ENCODE data around the gene AGER. TPM values are rescaled to one million over a fixed set of nuclear protein-coding genes. Genes with fewer than 3 reads are reported as not detected.

AGER gene
- polyA plus RNA-seq, 2 of the 4 experiments (the other 2 are of a cell fraction): 1.6 to 2.4 TPM

DNA sequence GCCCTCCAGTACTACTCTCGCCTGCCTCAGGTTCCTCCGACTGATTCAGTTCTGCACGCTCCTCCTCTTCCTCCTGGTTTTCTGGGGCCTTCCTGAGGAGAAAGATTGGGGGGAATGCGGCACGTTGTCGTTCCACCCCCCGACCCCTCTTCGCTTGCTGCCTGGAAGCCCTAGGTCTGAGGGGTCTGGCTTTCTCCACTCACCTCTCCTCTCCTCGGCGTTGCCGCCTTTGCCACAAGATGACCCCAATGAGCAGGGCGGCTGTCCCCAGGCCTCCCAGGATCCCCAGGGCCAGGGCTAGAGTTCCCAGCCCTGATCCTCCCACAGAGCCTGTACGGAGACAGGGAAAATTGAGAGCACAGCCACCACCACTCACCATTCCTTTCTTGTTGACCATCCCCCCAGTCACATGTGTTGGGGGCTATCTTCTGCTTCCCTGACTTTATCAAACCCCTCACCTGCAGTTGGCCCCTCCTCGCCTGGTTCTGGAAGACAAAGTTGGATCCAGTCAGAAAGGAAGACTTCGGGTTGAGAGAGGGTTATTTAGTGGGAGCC lies 2.8 kb downstream of the AGER start:
- ChIA-PET POLR2A (no interaction called here), CTCF (interaction anchor here (0.9 kb wide), 1 partner anchor 133 kb away, joined by 3 read pairs; no protein-coding TSS in a partner anchor)
- Histone ChIP-seq H3K4me3 (no peak overlapping the region), H3K4me2 (no peak overlapping the region), H3K9me3 (no peaks in the 10 kb centered on the region), H3K27ac (no peak overlapping the region), H3K4me1 (peaks cover 30% of the 10 kb centered on the region)
- DNase-seq (ENCODE audit: low read depth in 1 of 2, low spot score in 1 of 2) (no peak), ATAC-seq (no peak), FAIRE-seq (no peak)
- 93% methylated on average over 15 of the region's 15 CpGs for WGBS (ENCODE audit: missing lambda C conversion rate)
- TF ChIP-seq HEYL (CRISPR knock-in tag; IDR thresholded peaks at IDR 0.05): no peak
- TF ChIP-seq FOXS1 (CRISPR knock-in tag; IDR thresholded peaks at IDR 0.05): no peak
- TF ChIP-seq HOXA7 (CRISPR knock-in tag; IDR thresholded peaks at IDR 0.05): no peak
- TF ChIP-seq CBX8 (IDR thresholded peaks at IDR 0.05): no peak
- TF ChIP-seq ESRRA (IDR thresholded peaks at IDR 0.05; ENCODE audit: borderline replicate concordance, low read length): no peak
- TF ChIP-seq ZC3H11A (IDR thresholded peaks at IDR 0.05): no peak
- TF ChIP-seq RCOR1 (IDR thresholded peaks at IDR 0.05; ENCODE audit: low read depth, low read length): no peak
- no peak for TF ChIP-seq HOXB5 (CRISPR knock-in tag; IDR thresholded peaks at IDR 0.05)
- TF ChIP-seq TFCP2L1 (CRISPR knock-in tag; IDR thresholded peaks at IDR 0.05): no peak
- no peak for TF ChIP-seq JUN (IDR thresholded peaks at IDR 0.05)
- no peak for TF ChIP-seq PHF8 (IDR thresholded peaks at IDR 0.05; ENCODE audit: borderline replicate concordance, low read depth)
- TF ChIP-seq FOSB (CRISPR knock-in tag; IDR thresholded peaks at IDR 0.05): no peak
- no peak for TF ChIP-seq FOSL2 (IDR thresholded peaks at IDR 0.05)
- no peak for TF ChIP-seq FOSL2 (CRISPR knock-in tag; IDR thresholded peaks at IDR 0.05)

DNA sequence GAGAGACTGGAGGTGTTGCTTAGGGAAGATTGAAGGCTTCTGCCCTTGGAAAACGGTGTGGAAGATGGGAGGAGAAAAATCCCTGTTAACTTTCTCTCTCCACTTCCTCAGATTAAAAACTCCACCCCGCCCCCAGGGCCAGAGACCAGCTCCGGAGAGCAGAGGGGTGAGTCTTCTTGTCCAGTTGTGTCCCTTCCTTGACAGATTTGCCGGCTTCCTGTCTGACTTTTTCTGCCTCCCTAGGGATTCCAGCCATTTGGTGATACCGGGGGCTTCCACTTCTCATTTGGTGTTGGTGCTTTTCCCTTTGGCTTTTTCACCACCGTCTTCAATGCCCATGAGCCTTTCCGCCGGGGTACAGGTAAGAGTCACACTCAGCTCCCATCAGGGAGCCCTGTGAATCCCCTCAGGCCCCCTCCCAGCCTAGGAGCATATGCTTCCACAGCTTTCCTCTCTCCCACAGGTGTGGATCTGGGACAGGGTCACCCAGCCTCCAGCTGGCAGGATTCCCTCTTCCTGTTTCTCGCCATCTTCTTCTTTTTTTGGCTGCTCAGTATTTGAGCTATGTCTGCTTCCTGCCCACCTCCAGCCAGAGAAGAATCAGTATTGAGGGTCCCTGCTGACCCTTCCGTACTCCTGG lies 4.2 kb downstream of the AGER start:
- ChIA-PET POLR2A (interaction anchor here (1.3 kb wide), 1 partner anchor 16 kb away, joined by 5 read pairs; no protein-coding TSS in a partner anchor), CTCF (interaction anchor here (0.9 to 1.5 kb wide), 2 partner anchors 9 to 96 kb away, joined by 3 to 6 read pairs; no protein-coding TSS in a partner anchor)
- TF ChIP-seq MAFK (IDR thresholded peaks at IDR 0.05; ENCODE audit: partially characterized antibody): no peak
- TF ChIP-seq ZFP36 (IDR thresholded peaks at IDR 0.05; ENCODE audit: borderline replicate concordance, partially characterized antibody): no peak
- TF ChIP-seq EHF (CRISPR knock-in tag; IDR thresholded peaks at IDR 0.05): no peak
- no peak for TF ChIP-seq MAZ (IDR thresholded peaks at IDR 0.05; ENCODE audit: borderline replicate concordance, low read depth, low read length)
- TF ChIP-seq RCOR1 (IDR thresholded peaks at IDR 0.05; ENCODE audit: low read depth, low read length): no peak
- no peak for TF ChIP-seq RARB (CRISPR knock-in tag; IDR thresholded peaks at IDR 0.05)
- TF ChIP-seq HOXB5 (CRISPR knock-in tag; IDR thresholded peaks at IDR 0.05): no peak
- TF ChIP-seq JUNB (IDR thresholded peaks at IDR 0.05): no peak
- TF ChIP-seq, protein P1, sequence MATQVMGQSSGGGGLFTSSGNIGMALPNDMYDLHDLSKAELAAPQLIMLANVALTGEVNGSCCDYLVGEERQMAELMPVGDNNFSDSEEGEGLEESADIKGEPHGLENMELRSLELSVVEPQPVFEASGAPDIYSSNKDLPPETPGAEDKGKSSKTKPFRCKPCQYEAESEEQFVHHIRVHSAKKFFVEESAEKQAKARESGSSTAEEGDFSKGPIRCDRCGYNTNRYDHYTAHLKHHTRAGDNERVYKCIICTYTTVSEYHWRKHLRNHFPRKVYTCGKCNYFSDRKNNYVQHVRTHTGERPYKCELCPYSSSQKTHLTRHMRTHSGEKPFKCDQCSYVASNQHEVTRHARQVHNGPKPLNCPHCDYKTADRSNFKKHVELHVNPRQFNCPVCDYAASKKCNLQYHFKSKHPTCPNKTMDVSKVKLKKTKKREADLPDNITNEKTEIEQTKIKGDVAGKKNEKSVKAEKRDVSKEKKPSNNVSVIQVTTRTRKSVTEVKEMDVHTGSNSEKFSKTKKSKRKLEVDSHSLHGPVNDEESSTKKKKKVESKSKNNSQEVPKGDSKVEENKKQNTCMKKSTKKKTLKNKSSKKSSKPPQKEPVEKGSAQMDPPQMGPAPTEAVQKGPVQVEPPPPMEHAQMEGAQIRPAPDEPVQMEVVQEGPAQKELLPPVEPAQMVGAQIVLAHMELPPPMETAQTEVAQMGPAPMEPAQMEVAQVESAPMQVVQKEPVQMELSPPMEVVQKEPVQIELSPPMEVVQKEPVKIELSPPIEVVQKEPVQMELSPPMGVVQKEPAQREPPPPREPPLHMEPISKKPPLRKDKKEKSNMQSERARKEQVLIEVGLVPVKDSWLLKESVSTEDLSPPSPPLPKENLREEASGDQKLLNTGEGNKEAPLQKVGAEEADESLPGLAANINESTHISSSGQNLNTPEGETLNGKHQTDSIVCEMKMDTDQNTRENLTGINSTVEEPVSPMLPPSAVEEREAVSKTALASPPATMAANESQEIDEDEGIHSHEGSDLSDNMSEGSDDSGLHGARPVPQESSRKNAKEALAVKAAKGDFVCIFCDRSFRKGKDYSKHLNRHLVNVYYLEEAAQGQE (IDR thresholded peaks at IDR 0.05): no peak
- no peak for TF ChIP-seq ZNF302 (CRISPR knock-in tag; IDR thresholded peaks at IDR 0.05)
- no peak for TF ChIP-seq PHF8 (IDR thresholded peaks at IDR 0.05; ENCODE audit: borderline replicate concordance, low read depth)
- Histone ChIP-seq H3K4me1 (peaks cover 25% of the 10 kb centered on the region), H3K4me3 (no peak overlapping the region), H3K4me2 (peak overlapping the region; percentile 94), H3K27ac (no peak overlapping the region; a peak in 1 of 6 replicates), H3K9me3 (no peaks in the 10 kb centered on the region)
- no peak for FAIRE-seq
- no peak for DNase-seq (ENCODE audit: low read depth in 1 of 2, low spot score in 1 of 2)
- 82% methylated on average over 10 of the region's 10 CpGs for WGBS (ENCODE audit: missing lambda C conversion rate)
- no peak for ATAC-seq

Data from A549 (cell line).